ENCODE results near the gene CASP1. TPM values are rescaled to one million over a fixed set of nuclear protein-coding genes. Genes with fewer than 3 reads are reported as not detected.

CASP1 gene
- total RNA-seq, 4 donors from 2014 or later, result 8.2 to 41.9 (median 16.6) TPM

DNA sequence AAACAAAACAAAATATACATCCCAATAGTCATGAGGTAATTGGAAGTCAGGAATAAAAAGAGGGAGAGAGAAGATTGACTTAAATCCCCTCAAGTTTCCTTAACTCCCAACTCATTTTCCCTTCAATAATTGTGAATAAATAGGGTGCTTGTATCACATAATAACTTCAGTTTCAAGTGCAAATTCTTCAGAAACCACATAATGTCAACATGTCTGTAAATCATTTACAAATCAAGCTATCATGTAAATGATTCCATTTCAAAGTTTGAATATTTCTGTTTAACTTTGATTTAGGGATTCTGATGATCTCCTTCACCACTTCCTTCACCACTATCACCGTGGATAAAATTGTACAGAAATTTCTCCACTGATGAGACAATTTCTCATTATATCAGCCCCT, 35.2 kb downstream of the CASP1 start:
- in situ Hi-C loops (cut with MboI; ENCODE audit: low pct_ligation_motif_present in 1 of 4, low pct_unique_long_range_greater_than_20kb in 1 of 4, low sequenced_read_pairs in 3 of 4), result no loop called here
- no peaks in the 10 kb centered on the region for H3K4me1 ChIP-seq

DNA sequence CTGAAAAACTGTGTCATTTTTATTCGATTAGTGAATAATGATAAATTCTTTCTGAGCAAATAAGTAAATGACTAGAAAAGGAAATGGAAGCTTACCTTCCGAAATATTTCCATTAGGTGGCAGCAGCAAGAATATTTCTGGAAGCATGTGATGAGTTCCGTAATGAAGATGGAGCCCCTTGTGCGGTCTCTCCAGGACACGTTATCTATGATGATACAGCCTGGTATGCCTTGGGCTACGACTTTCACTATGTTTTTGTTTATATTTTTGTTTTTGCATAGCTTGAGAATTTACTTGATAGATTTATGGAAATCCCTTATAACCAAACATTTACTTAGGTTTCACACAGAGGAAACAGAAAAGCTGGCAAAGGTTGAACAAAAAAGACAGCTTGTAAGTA, 37.7 kb downstream of the CASP1 start:
- intact Hi-C loops (cut with DNase I; ENCODE audit: low total_unique reads) (no loop called here), in situ Hi-C loops (cut with MboI; ENCODE audit: low pct_ligation_motif_present in 1 of 4, low pct_unique_long_range_greater_than_20kb in 1 of 4, low sequenced_read_pairs in 3 of 4) (no loop called here)
- Histone ChIP-seq H3K4me3 (no peak overlapping the region), H3K36me3 (no peaks in the 10 kb centered on the region), H3K9me3 (no peaks in the 10 kb centered on the region), H3K27ac (no peak overlapping the region), H3K27me3 (no peaks in the 10 kb centered on the region), H3K4me1 (no peaks in the 10 kb centered on the region)
- 70 to 83% methylated on average over 6 of the region's 6 CpGs for WGBS, 2 donors (ENCODE audit: low coverage in 1 of 2)
- DNase-seq, result no peak
- TF ChIP-seq POLR2AphosphoS5 (IDR thresholded peaks at IDR 0.05), result no peak
- no peak for TF ChIP-seq EP300 (IDR thresholded peaks at IDR 0.05; ENCODE audit: low read depth)
- TF ChIP-seq, protein P1, sequence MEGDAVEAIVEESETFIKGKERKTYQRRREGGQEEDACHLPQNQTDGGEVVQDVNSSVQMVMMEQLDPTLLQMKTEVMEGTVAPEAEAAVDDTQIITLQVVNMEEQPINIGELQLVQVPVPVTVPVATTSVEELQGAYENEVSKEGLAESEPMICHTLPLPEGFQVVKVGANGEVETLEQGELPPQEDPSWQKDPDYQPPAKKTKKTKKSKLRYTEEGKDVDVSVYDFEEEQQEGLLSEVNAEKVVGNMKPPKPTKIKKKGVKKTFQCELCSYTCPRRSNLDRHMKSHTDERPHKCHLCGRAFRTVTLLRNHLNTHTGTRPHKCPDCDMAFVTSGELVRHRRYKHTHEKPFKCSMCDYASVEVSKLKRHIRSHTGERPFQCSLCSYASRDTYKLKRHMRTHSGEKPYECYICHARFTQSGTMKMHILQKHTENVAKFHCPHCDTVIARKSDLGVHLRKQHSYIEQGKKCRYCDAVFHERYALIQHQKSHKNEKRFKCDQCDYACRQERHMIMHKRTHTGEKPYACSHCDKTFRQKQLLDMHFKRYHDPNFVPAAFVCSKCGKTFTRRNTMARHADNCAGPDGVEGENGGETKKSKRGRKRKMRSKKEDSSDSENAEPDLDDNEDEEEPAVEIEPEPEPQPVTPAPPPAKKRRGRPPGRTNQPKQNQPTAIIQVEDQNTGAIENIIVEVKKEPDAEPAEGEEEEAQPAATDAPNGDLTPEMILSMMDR (IDR thresholded peaks at IDR 0.05), result no peak
- TF ChIP-seq POLR2A (IDR thresholded peaks at IDR 0.05), result no peak

More for the DNA sequence above, 35.2 kb downstream of the CASP1 start:
- Histone ChIP-seq H3K27me3 (no peaks in the 10 kb centered on the region), H3K27ac (no peak overlapping the region), H3K36me3 (no peaks in the 10 kb centered on the region), H3K4me3 (no peak overlapping the region), H3K9me3 (no peaks in the 10 kb centered on the region)
- intact Hi-C loops (cut with DNase I; ENCODE audit: low total_unique reads), result no loop called here
- 17 to 55% methylated on average over 1 of the region's 1 CpG for WGBS, 2 donors (ENCODE audit: low coverage in 1 of 2)
- no peak for DNase-seq
- TF ChIP-seq EP300 (IDR thresholded peaks at IDR 0.05; ENCODE audit: low read depth), result no peak
- TF ChIP-seq, protein P1 (IDR thresholded peaks at IDR 0.05), result no peak
- TF ChIP-seq POLR2A (IDR thresholded peaks at IDR 0.05), result no peak
- TF ChIP-seq POLR2AphosphoS5 (IDR thresholded peaks at IDR 0.05), result no peak

DNA sequence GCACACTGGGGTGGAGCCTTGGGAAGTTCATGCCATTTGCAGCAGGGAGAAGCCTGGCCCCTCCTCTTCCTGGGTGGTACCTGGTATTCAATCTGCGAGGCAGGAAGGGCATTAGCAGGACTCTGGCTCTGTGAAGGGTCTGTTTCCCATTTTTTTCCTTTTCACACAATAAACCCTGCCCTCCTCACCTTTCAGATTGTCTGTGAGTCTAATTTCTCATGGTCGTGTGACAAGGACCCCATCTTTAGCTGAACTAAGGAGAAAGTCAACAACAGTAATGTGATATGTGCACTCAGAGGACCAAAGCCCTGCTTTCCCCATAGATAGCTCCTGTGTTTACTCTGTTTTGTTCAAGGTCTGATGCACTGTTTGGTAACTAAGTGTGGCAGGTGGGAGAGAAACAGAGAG, 39.9 kb downstream of the CASP1 start:
- intact Hi-C loops (cut with DNase I; ENCODE audit: low total_unique reads) (no loop called here), in situ Hi-C loops (cut with MboI; ENCODE audit: low pct_ligation_motif_present in 1 of 4, low pct_unique_long_range_greater_than_20kb in 1 of 4, low sequenced_read_pairs in 3 of 4) (no loop called here)
- no peak for DNase-seq
- Histone ChIP-seq H3K4me3 (no peak overlapping the region), H3K4me1 (no peaks in the 10 kb centered on the region), H3K27me3 (no peaks in the 10 kb centered on the region), H3K27ac (no peak overlapping the region), H3K9me3 (no peaks in the 10 kb centered on the region), H3K36me3 (no peaks in the 10 kb centered on the region)
- TF ChIP-seq EP300 (IDR thresholded peaks at IDR 0.05; ENCODE audit: low read depth) (no peak), POLR2AphosphoS5 (IDR thresholded peaks at IDR 0.05) (no peak), POLR2A (IDR thresholded peaks at IDR 0.05) (no peak)
- TF ChIP-seq, protein P1 (IDR thresholded peaks at IDR 0.05), result no peak
- 44 to 78% methylated on average over 1 to 2 of the region's 2 CpGs for WGBS, 2 donors (ENCODE audit: low coverage in 1 of 2)

DNA sequence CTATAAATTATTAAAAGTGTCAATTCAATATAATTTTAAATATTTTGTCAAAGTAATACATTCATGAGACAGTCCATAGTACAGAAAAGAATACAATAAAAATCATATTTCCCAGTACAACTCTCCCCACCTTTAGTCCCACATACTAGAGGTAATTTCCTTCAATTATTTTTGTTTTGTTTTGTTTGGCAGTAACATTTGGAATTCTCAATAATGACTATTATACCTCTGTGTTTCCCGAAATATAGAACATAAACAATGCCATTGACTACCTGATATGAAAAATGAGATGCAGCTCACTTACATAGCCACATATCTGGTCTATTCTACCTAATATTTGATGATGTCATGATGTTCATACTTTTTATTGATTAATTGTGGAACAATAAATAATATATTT, 42.2 kb downstream of the CASP1 start:
- no peak overlapping the region for H3K27ac ChIP-seq
- no peak for TF ChIP-seq POLR2AphosphoS5 (IDR thresholded peaks at IDR 0.05)
- TF ChIP-seq POLR2A (IDR thresholded peaks at IDR 0.05), result no peak
- TF ChIP-seq, protein P1 (IDR thresholded peaks at IDR 0.05), result no peak
- no peak for TF ChIP-seq EP300 (IDR thresholded peaks at IDR 0.05; ENCODE audit: low read depth)
- H3K9me3 ChIP-seq, result peaks cover 3 to 9% of the 10 kb centered on the region in 2 donors
- no peaks in the 10 kb centered on the region for H3K27me3 ChIP-seq
- no peaks in the 10 kb centered on the region for H3K36me3 ChIP-seq
- intact Hi-C loops (cut with DNase I; ENCODE audit: low total_unique reads) (no loop called here), in situ Hi-C loops (cut with MboI; ENCODE audit: low pct_ligation_motif_present in 1 of 4, low pct_unique_long_range_greater_than_20kb in 1 of 4, low sequenced_read_pairs in 3 of 4) (no loop called here)
- DNase-seq, result no peak
- WGBS, 2 donors (ENCODE audit: low coverage in 1 of 2), result 37 to 89% methylated on average over 1 of the region's 1 CpG
- no peak overlapping the region for H3K4me3 ChIP-seq
- H3K4me1 ChIP-seq, result no peaks in the 10 kb centered on the region

All from transverse colon (tissue), 4 donors.